HG03039 (cell line): ENCODE results near the gene TARBP2.
"Not testable (repeated sequence)": the region's sequence is repeated elsewhere in the genome, so short reads cannot be mapped to it uniquely, and the experiment has no call there.

Experiments used
- ATAC-seq: cut with Tn5 transposase; IDR thresholded peaks from one replicate; pipeline ENCODE4 v1.9.1; 2021; ENCODE audit warnings: mild to moderate bottlenecking, moderate library complexity; ENCODE audit not compliant: unreplicated experiment

Gene TARBP2

GRCh38 chr12:53510181-53510812 lies 9.2 kb downstream of the TARBP2 start:
- ATAC-seq = no peak

GRCh38 chr12:53513712-53514410 lies 12.8 kb downstream of the TARBP2 start:
- no peak for ATAC-seq

- no peak for ATAC-seq
Observed at GRCh38 chr12:53514628-53515290, 13.7 kb downstream of the TARBP2 start.

GRCh38 chr12:53515291-53515680 lies 14.2 kb downstream of the TARBP2 start:
- no peak for ATAC-seq

GRCh38 chr12:53516758-53517455 lies 15.8 kb downstream of the TARBP2 start:
- ATAC-seq = no peak

- ATAC-seq = no peak
Observed at GRCh38 chr12:53518381-53518780, 17.3 kb downstream of the TARBP2 start.

- no peak for ATAC-seq
Observed at GRCh38 chr12:53523131-53523530, 22.0 kb downstream of the TARBP2 start.

- ATAC-seq = no peak
Observed at GRCh38 chr12:53524476-53524875, 23.4 kb downstream of the TARBP2 start.

GRCh38 chr12:53530061-53530460 lies 29.0 kb downstream of the TARBP2 start:
- no peak for ATAC-seq

GRCh38 chr12:53530920-53531319 lies 29.8 kb downstream of the TARBP2 start:
- ATAC-seq = no peak

- ATAC-seq = no peak
Observed at GRCh38 chr12:53532021-53532420, 30.9 kb downstream of the TARBP2 start.

GRCh38 chr12:53532524-53533445 lies 31.7 kb downstream of the TARBP2 start:
- no peak for ATAC-seq

GRCh38 chr12:53533471-53533870 lies 32.4 kb downstream of the TARBP2 start:
- no peak for ATAC-seq

- no peak for ATAC-seq
Observed at GRCh38 chr12:53536962-53537361, 35.9 kb downstream of the TARBP2 start.

- ATAC-seq = no peak
Observed at GRCh38 chr12:53538209-53538689, 37.2 kb downstream of the TARBP2 start.

- no peak for ATAC-seq
Observed at GRCh38 chr12:53539526-53539925, 38.4 kb downstream of the TARBP2 start.

- no peak for ATAC-seq
Observed at GRCh38 chr12:53543539-53543938, 42.5 kb downstream of the TARBP2 start.

GRCh38 chr12:53548354-53548753 lies 47.3 kb downstream of the TARBP2 start:
- ATAC-seq = not testable (repeated sequence)

GRCh38 chr12:53550131-53550530 lies 49.0 kb downstream of the TARBP2 start:
- not testable (repeated sequence) for ATAC-seq

- no peak for ATAC-seq
Observed at GRCh38 chr12:53550595-53550994, 49.5 kb downstream of the TARBP2 start.
